ENCODE measurements around the gene PRKCI. TPM values are rescaled to one million over a fixed set of nuclear protein-coding genes. Genes with fewer than 3 reads are reported as not detected.

PRKCI gene
- total RNA-seq, 1 experiment from 2014 or later, result 25.2 TPM

GRCh38 chr3:170352936-170353335, 130.7 kb downstream of the PRKCI start:
- Histone ChIP-seq H3K9me2 (ENCODE audit: insufficient read depth) (no peaks in the 10 kb centered on the region), H3K27me3 (ENCODE audit: insufficient read depth, low read length) (no peaks in the 10 kb centered on the region), H3K4me3 (replicated peaks in 1 of 2; ENCODE audit: low read depth in 1 of 2, low read length in 2 of 2) (no peak overlapping the region), H3K79me2 (ENCODE audit: insufficient read depth, low read length) (no peaks in the 10 kb centered on the region), H3K4me2 (ENCODE audit: low read length) (no peak overlapping the region), H3K9ac (ENCODE audit: low read length) (no peak overlapping the region), H3K9me3 (ENCODE audit: control insufficient read depth in 1 of 2, insufficient read depth in 1 of 2, low read depth in 1 of 2, low read length in 2 of 2) (no peaks in the 10 kb centered on the region), H2AFZ (ENCODE audit: low read depth, low read length, poor library complexity, severe bottlenecking) (no peak overlapping the region), H3K36me3 (ENCODE audit: control insufficient read depth in 1 of 2, insufficient read depth in 2 of 2, low read length in 2 of 2) (no peaks in the 10 kb centered on the region), H4K20me1 (ENCODE audit: insufficient read depth) (no peaks in the 10 kb centered on the region), H3K27ac (ENCODE audit: low read depth, low read length) (no peak overlapping the region), H3K4me1 (ENCODE audit: control insufficient read depth in 1 of 2, insufficient read depth in 2 of 2, low read length in 2 of 2) (peaks cover 5 to 10% of the 10 kb centered on the region in 2 experiments)
- intact Hi-C loops (cut with micrococcal nuclease), result no loop called here
- no TSS peak for BruUV-seq (replicated peaks)
- ChIA-PET RAD21 (ENCODE audit: low non-redundant PET in 1 of 2, low total read pairs in 2 of 2, uncharacterized antibody in 2 of 2, unreplicated experiment in 2 of 2) (no interaction called here), POLR2A (no interaction called here), CTCF (no interaction called here)
- DNase-seq (ENCODE audit: low read depth, low spot score) (no peak), ATAC-seq (no peak)
- TF ChIP-seq TCF7L2 (IDR thresholded peaks at IDR 0.05; ENCODE audit: borderline replicate concordance, extremely low read depth, insufficient read depth, insufficient read length) (no peak), SRF (IDR thresholded peaks at IDR 0.05; ENCODE audit: low read depth) (no peak), EZH2phosphoT487 (IDR thresholded peaks at IDR 0.05; ENCODE audit: borderline replicate concordance) (no peak)

GRCh38 chr3:170353485-170353884, 131.3 kb downstream of the PRKCI start:
- ChIA-PET CTCF (interaction anchor here (0.7 kb wide), 1 partner anchor 482 kb away, joined by 3 read pairs; no protein-coding TSS in a partner anchor), POLR2A (no interaction called here), RAD21 (ENCODE audit: low non-redundant PET in 1 of 2, low total read pairs in 2 of 2, uncharacterized antibody in 2 of 2, unreplicated experiment in 2 of 2) (no interaction called here)
- H2AFZ ChIP-seq (ENCODE audit: low read depth, low read length, poor library complexity, severe bottlenecking), result no peak overlapping the region
- H3K4me3 ChIP-seq (replicated peaks in 1 of 2; ENCODE audit: low read depth in 1 of 2, low read length in 2 of 2), result no peak overlapping the region
- ATAC-seq (no peak), DNase-seq (ENCODE audit: low read depth, low spot score) (no peak)
- H3K9me2 ChIP-seq (ENCODE audit: insufficient read depth), result no peaks in the 10 kb centered on the region
- H3K4me2 ChIP-seq (ENCODE audit: low read length), result no peak overlapping the region
- H4K20me1 ChIP-seq (ENCODE audit: insufficient read depth), result no peaks in the 10 kb centered on the region
- peaks cover 7 to 15% of the 10 kb centered on the region in 2 experiments for H3K4me1 ChIP-seq (ENCODE audit: control insufficient read depth in 1 of 2, insufficient read depth in 2 of 2, low read length in 2 of 2)
- H3K9me3 ChIP-seq (ENCODE audit: control insufficient read depth in 1 of 2, insufficient read depth in 1 of 2, low read depth in 1 of 2, low read length in 2 of 2), result no peaks in the 10 kb centered on the region
- H3K27me3 ChIP-seq (ENCODE audit: insufficient read depth, low read length), result no peaks in the 10 kb centered on the region
- BruUV-seq (replicated peaks), result no TSS peak
- no peak overlapping the region for H3K27ac ChIP-seq (ENCODE audit: low read depth, low read length)
- TF ChIP-seq POLR2AphosphoS5 (IDR thresholded peaks at IDR 0.05; ENCODE audit: low read depth, low read length), result no peak
- no peak for TF ChIP-seq SRF (IDR thresholded peaks at IDR 0.05; ENCODE audit: low read depth)
- no peak for TF ChIP-seq ELF1 (IDR thresholded peaks at IDR 0.05; ENCODE audit: borderline replicate concordance, low read depth)
- TF ChIP-seq ZBTB33 (IDR thresholded peaks at IDR 0.05; ENCODE audit: extremely low read depth, insufficient replicate concordance, low read length), result no peak
- TF ChIP-seq EZH2phosphoT487 (IDR thresholded peaks at IDR 0.05; ENCODE audit: borderline replicate concordance), result no peak
- no peak for TF ChIP-seq CBX3 (IDR thresholded peaks at IDR 0.05; ENCODE audit: low read depth)
- no peak for TF ChIP-seq JUND (IDR thresholded peaks at IDR 0.05)
- no peak for TF ChIP-seq ZNF274 (IDR thresholded peaks at IDR 0.05; ENCODE audit: low read depth, low read length)
- no peak for TF ChIP-seq EGR1 (IDR thresholded peaks at IDR 0.05; ENCODE audit: low read depth)
- intact Hi-C loops (cut with micrococcal nuclease), result no loop called here
- H3K36me3 ChIP-seq (ENCODE audit: control insufficient read depth in 1 of 2, insufficient read depth in 2 of 2, low read length in 2 of 2), result no peaks in the 10 kb centered on the region
- H3K9ac ChIP-seq (ENCODE audit: low read length), result no peak overlapping the region
- H3K79me2 ChIP-seq (ENCODE audit: insufficient read depth, low read length), result no peaks in the 10 kb centered on the region

All from HCT116 (cell line).